ENCODE data around the gene NFS1.

- TF ChIP-seq, protein P1, sequence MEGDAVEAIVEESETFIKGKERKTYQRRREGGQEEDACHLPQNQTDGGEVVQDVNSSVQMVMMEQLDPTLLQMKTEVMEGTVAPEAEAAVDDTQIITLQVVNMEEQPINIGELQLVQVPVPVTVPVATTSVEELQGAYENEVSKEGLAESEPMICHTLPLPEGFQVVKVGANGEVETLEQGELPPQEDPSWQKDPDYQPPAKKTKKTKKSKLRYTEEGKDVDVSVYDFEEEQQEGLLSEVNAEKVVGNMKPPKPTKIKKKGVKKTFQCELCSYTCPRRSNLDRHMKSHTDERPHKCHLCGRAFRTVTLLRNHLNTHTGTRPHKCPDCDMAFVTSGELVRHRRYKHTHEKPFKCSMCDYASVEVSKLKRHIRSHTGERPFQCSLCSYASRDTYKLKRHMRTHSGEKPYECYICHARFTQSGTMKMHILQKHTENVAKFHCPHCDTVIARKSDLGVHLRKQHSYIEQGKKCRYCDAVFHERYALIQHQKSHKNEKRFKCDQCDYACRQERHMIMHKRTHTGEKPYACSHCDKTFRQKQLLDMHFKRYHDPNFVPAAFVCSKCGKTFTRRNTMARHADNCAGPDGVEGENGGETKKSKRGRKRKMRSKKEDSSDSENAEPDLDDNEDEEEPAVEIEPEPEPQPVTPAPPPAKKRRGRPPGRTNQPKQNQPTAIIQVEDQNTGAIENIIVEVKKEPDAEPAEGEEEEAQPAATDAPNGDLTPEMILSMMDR (conservative IDR thresholded peaks at IDR 0.05; ENCODE audit: low read length): no peak
- TF ChIP-seq EZH2phosphoT487 (IDR thresholded peaks at IDR 0.05; ENCODE audit: borderline replicate concordance, low read depth, low read length): no peak
Observed at GRCh38 chr20:35664466-35665206, 34.5 kb downstream of the NFS1 start, which contains the start of the genes CPNE1 and RBM12.

Data from OCI-LY7 (cell line).